MCF 10A (cell line): ENCODE measurements around the gene PHACTR2. TPM values are rescaled to one million over a fixed set of nuclear protein-coding genes. Genes with fewer than 3 reads are reported as not detected.
"Not testable (repeated sequence)": the region's sequence is repeated elsewhere in the genome, so short reads cannot be mapped to it uniquely, and the experiment has no call there.

Source experiments
- BruUV-seq: library from RNA; stranded (reverse); fragments of 400-500 nt; replicated peaks from 2 replicates; lab custom pipeline; 2021; lab: Mats Ljungman, UMichigan
- CTCF ChIA-PET: fragments of 300-600 bp; sonication (Branson Sonifier 250); formaldehyde crosslinking; extraction: SDS; loops from one replicate; lab custom pipeline; 2021; ENCODE audit warnings: antibody characterized with exemption, inconsistent platforms; lab: Yijun Ruan, JAX
- POLR2A ChIA-PET: fragments of 300-600, 350-650 bp; sonication (Branson Sonifier 250); formaldehyde crosslinking; extraction: SDS; loops from one replicate; lab custom pipeline; 2020; ENCODE audit warnings: antibody characterized with exemption, inconsistent platforms; lab: Yijun Ruan, JAX
- DNase-seq: peaks from one replicate; pipeline ENCODE4 v3.0.0-alpha.2; 2018; ENCODE audit not compliant: unreplicated experiment
- H3K27ac Mint-ChIP-seq: one replicate; pipeline ENCODE4 v1.8.0; 2022; ENCODE audit warnings: mild to moderate bottlenecking, low read depth, mixed read lengths; ENCODE audit not compliant: unreplicated experiment
- H3K27me3 Mint-ChIP-seq: one replicate; pipeline ENCODE4 v1.8.0; 2022; ENCODE audit warnings: mixed read lengths; ENCODE audit not compliant: insufficient read depth, unreplicated experiment
- H3K36me3 Mint-ChIP-seq: one replicate; pipeline ENCODE4 v1.8.0; 2022; ENCODE audit warnings: mild to moderate bottlenecking, moderate library complexity, mixed read lengths; ENCODE audit not compliant: insufficient read depth, unreplicated experiment
- H3K4me1 Mint-ChIP-seq: one replicate; pipeline ENCODE4 v1.8.0; 2022; ENCODE audit warnings: mixed read lengths; ENCODE audit not compliant: insufficient read depth, unreplicated experiment
- H3K4me3 Mint-ChIP-seq: one replicate; pipeline ENCODE4 v1.8.0; 2022; ENCODE audit warnings: mild to moderate bottlenecking, moderate library complexity, mixed read lengths; ENCODE audit not compliant: unreplicated experiment
- H3K9me3 Mint-ChIP-seq: one replicate; pipeline ENCODE4 v1.8.0; 2022; ENCODE audit warnings: mixed read lengths; ENCODE audit not compliant: unreplicated experiment
- CTCF ChIP-seq: fragments of 200-600 bp; IDR thresholded peaks from one replicate; pipeline ENCODE4 v1.8.0; 2022; ENCODE audit warnings: antibody characterized with exemption, mild to moderate bottlenecking; ENCODE audit not compliant: unreplicated experiment
- intact Hi-C: fragments of 100-400 bp; cut with micrococcal nuclease; formaldehyde crosslinking; loops from 2 replicates; pipeline ENCODE4 v1.14.1; 2022
- total RNA-seq: library from RNA; stranded (reverse); gene quantifications from 2 replicates; pipeline ENCODE4 v1.2.3, GENCODE V29; 2022

PHACTR2 gene
- total RNA-seq, 1 experiment from 2014 or later: 34.4 TPM

- no peak overlapping the region for H3K27ac Mint-ChIP-seq
- no TSS peak for BruUV-seq
These were observed 101.2 kb downstream of the PHACTR2 start for GRCh38 chr6:143778926-143779325.

GRCh38 chr6:143782481-143782880 is 104.7 kb downstream of the PHACTR2 start:
- no TSS peak for BruUV-seq
- CTCF ChIA-PET: no interaction called here
- POLR2A ChIA-PET: no interaction called here
- Mint-ChIP-seq H3K36me3 (peaks cover 51% of the 10 kb centered on the region), H3K4me1 (no peaks in the 10 kb centered on the region), H3K27me3 (no peaks in the 10 kb centered on the region), H3K4me3 (no peak overlapping the region), H3K27ac (no peak overlapping the region), H3K9me3 (peaks cover 13% of the 10 kb centered on the region)
- no peak for TF ChIP-seq CTCF
- no peak for DNase-seq
- intact Hi-C loops: no loop called here

More at GRCh38 chr6:143778926-143779325, 101.2 kb downstream of the PHACTR2 start:
- no peak overlapping the region for H3K4me3 Mint-ChIP-seq
- peaks cover 51% of the 10 kb centered on the region for H3K36me3 Mint-ChIP-seq
- TF ChIP-seq CTCF: no peak
- ChIA-PET POLR2A (interaction anchor here (0.9 kb wide), 1 partner anchor 144 kb away, joined by 4 read pairs; no protein-coding TSS in a partner anchor), CTCF (interaction anchor here (0.7 kb wide), 1 partner anchor 163 kb away, joined by 5 read pairs; no protein-coding TSS in a partner anchor)
- H3K9me3 Mint-ChIP-seq: no peaks in the 10 kb centered on the region
- no peaks in the 10 kb centered on the region for H3K4me1 Mint-ChIP-seq
- intact Hi-C loops: no loop called here
- no peak for DNase-seq
- H3K27me3 Mint-ChIP-seq: no peaks in the 10 kb centered on the region

- TF ChIP-seq CTCF: no peak
- Mint-ChIP-seq H3K9me3 (peaks cover 13% of the 10 kb centered on the region), H3K27me3 (no peaks in the 10 kb centered on the region), H3K4me3 (no peak overlapping the region), H3K4me1 (no peaks in the 10 kb centered on the region), H3K36me3 (peaks cover 45% of the 10 kb centered on the region), H3K27ac (no peak overlapping the region)
- ChIA-PET CTCF (no interaction called here), POLR2A (no interaction called here)
- BruUV-seq: no TSS peak
- intact Hi-C loops: no loop called here
- DNase-seq: no peak
These were observed 105.3 kb downstream of the PHACTR2 start for GRCh38 chr6:143783077-143783476.

GRCh38 chr6:143784316-143784715 is 106.6 kb downstream of the PHACTR2 start:
- H3K27ac Mint-ChIP-seq: no peak overlapping the region

GRCh38 chr6:143786371-143786770 is 108.6 kb downstream of the PHACTR2 start:
- POLR2A ChIA-PET, H3K4me1 Mint-ChIP-seq, H3K4me3 Mint-ChIP-seq, BruUV-seq, intact Hi-C loops, H3K27me3 Mint-ChIP-seq, H3K27ac Mint-ChIP-seq, DNase-seq: not testable (repeated sequence)
- H3K9me3 Mint-ChIP-seq: peaks cover 13% of the 10 kb centered on the region
- CTCF ChIA-PET: interaction anchor here (0.6 kb wide), 1 partner anchor 136 kb away, joined by 6 read pairs; no protein-coding TSS in a partner anchor
- peaks cover 34% of the 10 kb centered on the region for H3K36me3 Mint-ChIP-seq

More at GRCh38 chr6:143784316-143784715, 106.6 kb downstream of the PHACTR2 start:
- H3K4me3 Mint-ChIP-seq: no peak overlapping the region
- peaks cover 34% of the 10 kb centered on the region for H3K36me3 Mint-ChIP-seq
- H3K27me3 Mint-ChIP-seq: no peaks in the 10 kb centered on the region
- ChIA-PET POLR2A (no interaction called here), CTCF (no interaction called here)
- no peaks in the 10 kb centered on the region for H3K4me1 Mint-ChIP-seq
- intact Hi-C loops: no loop called here
- peaks cover 13% of the 10 kb centered on the region for H3K9me3 Mint-ChIP-seq
- no peak for TF ChIP-seq CTCF
- BruUV-seq: no TSS peak
- no peak for DNase-seq
